HG03280 (cell line): ENCODE results near the gene CCDC43.

Experiments used
- ATAC-seq: cut with Tn5 transposase; IDR thresholded peaks from one replicate; pipeline ENCODE4 v1.9.1; 2021; ENCODE audit warnings: mild to moderate bottlenecking, moderate library complexity; ENCODE audit not compliant: unreplicated experiment

CCDC43 gene

DNA sequence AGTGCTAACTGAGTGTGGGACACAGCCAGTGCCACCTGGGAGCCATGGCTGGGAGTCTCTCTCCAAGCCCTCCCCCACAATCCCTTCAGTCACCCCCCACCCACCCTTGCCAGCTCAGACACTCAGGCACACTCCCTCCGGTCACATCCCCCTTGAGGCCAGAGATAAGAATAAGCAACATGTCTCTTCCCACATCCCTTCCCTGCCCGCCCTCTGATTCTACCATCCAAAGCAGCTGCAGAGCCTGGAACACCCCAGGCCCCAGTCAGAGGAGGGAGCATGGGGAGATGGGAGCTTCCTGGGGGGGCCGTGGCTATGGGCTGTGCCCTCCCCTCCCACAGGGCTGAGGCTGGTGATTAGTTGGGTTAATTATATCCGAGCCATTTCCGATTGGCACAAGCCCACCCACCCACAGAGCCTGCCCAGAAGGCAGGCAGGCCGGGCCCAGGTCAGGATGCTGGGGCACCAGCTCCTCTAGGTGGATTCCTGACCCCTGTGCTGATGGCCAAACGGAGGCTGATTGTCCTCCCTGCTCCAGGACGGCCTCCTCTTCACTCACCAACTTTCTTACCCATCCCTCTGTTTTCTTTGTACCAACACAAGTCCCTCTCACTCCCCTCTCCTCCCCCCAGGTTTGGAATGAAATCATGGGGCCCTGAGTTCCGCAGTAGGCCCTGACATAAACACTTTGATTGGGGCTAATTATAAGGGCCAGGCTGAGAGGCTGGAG is 61.9 kb downstream of the CCDC43 start:
- no peak for ATAC-seq
